ENCODE measurements around the gene TEDC1.

Gene TEDC1

DNA sequence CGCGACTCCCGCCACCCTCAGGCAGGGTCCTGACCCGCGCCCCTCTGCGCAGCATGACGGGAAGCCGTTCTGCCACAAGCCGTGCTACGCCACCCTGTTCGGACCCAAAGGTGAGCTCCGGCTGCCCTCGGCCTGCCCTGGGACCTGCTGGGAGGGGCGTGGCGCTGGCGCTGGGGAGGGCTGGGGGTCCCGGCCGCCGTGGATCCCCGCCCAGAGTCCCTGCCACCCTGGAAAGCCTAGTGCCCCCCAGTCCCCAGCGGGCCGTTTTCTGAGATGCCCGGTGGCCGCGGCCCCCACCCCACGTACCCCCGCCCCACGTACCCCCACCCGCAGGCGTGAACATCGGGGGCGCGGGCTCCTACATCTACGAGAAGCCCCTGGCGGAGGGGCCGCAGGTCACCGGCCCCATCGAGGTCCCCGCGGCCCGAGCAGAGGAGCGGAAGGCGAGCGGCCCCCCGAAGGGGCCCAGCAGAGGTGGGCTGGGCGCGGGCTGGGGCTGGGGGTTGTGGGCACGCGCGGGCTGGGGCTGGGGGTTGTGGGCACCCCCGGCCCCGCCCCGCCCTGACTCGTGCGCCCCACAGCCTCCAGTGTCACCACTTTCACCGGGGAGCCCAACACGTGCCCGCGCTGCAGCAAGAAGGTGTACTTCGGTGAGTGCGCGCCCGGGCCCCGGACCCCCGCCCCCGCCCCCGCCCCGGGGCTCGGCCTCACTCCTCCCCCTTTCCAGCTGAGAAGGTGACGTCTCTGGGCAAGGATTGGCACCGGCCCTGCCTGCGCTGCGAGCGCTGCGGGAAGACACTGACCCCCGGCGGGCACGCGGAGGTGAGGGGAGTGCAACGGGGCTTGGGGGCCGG, 12.4 kb upstream of the TEDC1 start:
- Histone ChIP-seq H2AFZ (ENCODE audit: low read length) (no peak overlapping the region), H3K27ac (ENCODE audit: low read length) (no peak overlapping the region), H3K79me2 (ENCODE audit: low read length) (no peaks in the 10 kb centered on the region), H4K20me1 (ENCODE audit: insufficient read depth, low read length) (no peaks in the 10 kb centered on the region), H3F3A (ENCODE audit: insufficient read depth, low read length) (no peaks in the 10 kb centered on the region), H3K4me3 (ENCODE audit: low read length) (no peak overlapping the region), H3K9me2 (replicated peaks; ENCODE audit: insufficient read depth, low read length) (no peaks in the 10 kb centered on the region), H3K27me3 (replicated peaks; ENCODE audit: insufficient read depth, low read length) (peaks cover 43% of the 10 kb centered on the region), H3K9me3 (replicated peaks; ENCODE audit: insufficient read depth, low read length) (no peaks in the 10 kb centered on the region), H3K4me2 (ENCODE audit: low read depth, low read length) (no peak overlapping the region), H3K4me1 (ENCODE audit: low read length) (peaks cover 6% of the 10 kb centered on the region; the same call in 1 of the 2 replicates), H3K9ac (ENCODE audit: low read length) (no peak overlapping the region), H3K36me3 (replicated peaks; ENCODE audit: insufficient read depth, low read length) (no peaks in the 10 kb centered on the region)
- TF ChIP-seq, protein P1, sequence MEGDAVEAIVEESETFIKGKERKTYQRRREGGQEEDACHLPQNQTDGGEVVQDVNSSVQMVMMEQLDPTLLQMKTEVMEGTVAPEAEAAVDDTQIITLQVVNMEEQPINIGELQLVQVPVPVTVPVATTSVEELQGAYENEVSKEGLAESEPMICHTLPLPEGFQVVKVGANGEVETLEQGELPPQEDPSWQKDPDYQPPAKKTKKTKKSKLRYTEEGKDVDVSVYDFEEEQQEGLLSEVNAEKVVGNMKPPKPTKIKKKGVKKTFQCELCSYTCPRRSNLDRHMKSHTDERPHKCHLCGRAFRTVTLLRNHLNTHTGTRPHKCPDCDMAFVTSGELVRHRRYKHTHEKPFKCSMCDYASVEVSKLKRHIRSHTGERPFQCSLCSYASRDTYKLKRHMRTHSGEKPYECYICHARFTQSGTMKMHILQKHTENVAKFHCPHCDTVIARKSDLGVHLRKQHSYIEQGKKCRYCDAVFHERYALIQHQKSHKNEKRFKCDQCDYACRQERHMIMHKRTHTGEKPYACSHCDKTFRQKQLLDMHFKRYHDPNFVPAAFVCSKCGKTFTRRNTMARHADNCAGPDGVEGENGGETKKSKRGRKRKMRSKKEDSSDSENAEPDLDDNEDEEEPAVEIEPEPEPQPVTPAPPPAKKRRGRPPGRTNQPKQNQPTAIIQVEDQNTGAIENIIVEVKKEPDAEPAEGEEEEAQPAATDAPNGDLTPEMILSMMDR (IDR thresholded peaks at IDR 0.05; ENCODE audit: low read length) = no peak
- TF ChIP-seq EZH2 (optimal IDR thresholded peaks at IDR 0.05; ENCODE audit: low read depth, low read length) (no peak), EZH2phosphoT487 (IDR thresholded peaks at IDR 0.05; ENCODE audit: low read length) (no peak)
- no peak for DNase-seq

- peaks cover 6% of the 10 kb centered on the region; the same call in 1 of the 2 replicates for H3K4me1 ChIP-seq (ENCODE audit: low read length)
- no peaks in the 10 kb centered on the region for H3K79me2 ChIP-seq (ENCODE audit: low read length)
- H3K9me2 ChIP-seq (replicated peaks; ENCODE audit: insufficient read depth, low read length) = no peaks in the 10 kb centered on the region
- H4K20me1 ChIP-seq (ENCODE audit: insufficient read depth, low read length) = no peaks in the 10 kb centered on the region
- no peak overlapping the region for H3K4me3 ChIP-seq (ENCODE audit: low read length)
- H3K36me3 ChIP-seq (replicated peaks; ENCODE audit: insufficient read depth, low read length) = no peaks in the 10 kb centered on the region
- H3K9me3 ChIP-seq (replicated peaks; ENCODE audit: insufficient read depth, low read length) = no peaks in the 10 kb centered on the region
- H3K27me3 ChIP-seq (replicated peaks; ENCODE audit: insufficient read depth, low read length) = peaks cover 43% of the 10 kb centered on the region
- TF ChIP-seq, protein P1 (IDR thresholded peaks at IDR 0.05; ENCODE audit: low read length) = no peak
- no peak for TF ChIP-seq EZH2 (optimal IDR thresholded peaks at IDR 0.05; ENCODE audit: low read depth, low read length)
- TF ChIP-seq EZH2phosphoT487 (IDR thresholded peaks at IDR 0.05; ENCODE audit: low read length) = no peak
- H3K4me2 ChIP-seq (ENCODE audit: low read depth, low read length) = no peak overlapping the region
- no peak overlapping the region for H2AFZ ChIP-seq (ENCODE audit: low read length)
- DNase-seq = no peak
- H3K27ac ChIP-seq (ENCODE audit: low read length) = no peak overlapping the region
- H3F3A ChIP-seq (ENCODE audit: insufficient read depth, low read length) = no peaks in the 10 kb centered on the region
- no peak overlapping the region for H3K9ac ChIP-seq (ENCODE audit: low read length)
These were observed 11.5 kb upstream of the TEDC1 start for GRCh38 chr14:105479431-105480158.

DNA sequence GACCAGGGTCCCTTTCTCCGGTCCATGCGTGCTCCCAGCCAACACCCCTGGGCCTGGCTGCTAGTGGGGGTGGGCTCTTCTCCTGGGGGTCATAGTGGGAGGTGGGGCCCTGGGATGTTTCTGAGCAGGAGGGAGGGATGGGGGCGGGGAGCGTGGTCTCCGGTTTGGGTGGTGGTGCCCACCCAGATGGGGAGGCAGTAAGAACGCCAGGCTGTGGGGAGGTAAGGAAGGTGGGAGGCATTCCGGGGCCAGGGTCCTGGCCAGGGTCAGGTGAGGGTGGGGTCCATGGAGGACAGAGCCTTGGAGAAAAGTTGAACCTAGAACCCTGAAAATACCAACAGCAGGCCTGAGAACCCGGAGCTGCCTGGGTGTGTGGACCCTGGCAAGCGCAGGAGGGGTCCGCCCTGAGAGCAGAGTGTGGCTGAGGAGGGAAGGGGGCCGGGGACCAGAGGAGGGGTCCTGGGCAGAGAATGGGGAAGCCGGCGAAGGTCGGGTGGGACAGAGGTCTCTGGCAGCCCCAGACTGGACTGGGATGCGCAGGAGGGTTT, 10.8 kb upstream of the TEDC1 start:
- H3K79me2 ChIP-seq (ENCODE audit: low read length) = no peaks in the 10 kb centered on the region
- H3K36me3 ChIP-seq (replicated peaks; ENCODE audit: insufficient read depth, low read length) = no peaks in the 10 kb centered on the region
- H3K4me3 ChIP-seq (ENCODE audit: low read length) = no peak overlapping the region
- no peaks in the 10 kb centered on the region for H3F3A ChIP-seq (ENCODE audit: insufficient read depth, low read length)
- H4K20me1 ChIP-seq (ENCODE audit: insufficient read depth, low read length) = no peaks in the 10 kb centered on the region
- H3K4me2 ChIP-seq (ENCODE audit: low read depth, low read length) = no peak overlapping the region
- DNase-seq = no peak
- H3K27me3 ChIP-seq (replicated peaks; ENCODE audit: insufficient read depth, low read length) = peaks cover 40% of the 10 kb centered on the region
- no peaks in the 10 kb centered on the region for H3K9me3 ChIP-seq (replicated peaks; ENCODE audit: insufficient read depth, low read length)
- TF ChIP-seq, protein P1 (IDR thresholded peaks at IDR 0.05; ENCODE audit: low read length) = no peak
- no peak for TF ChIP-seq EZH2phosphoT487 (IDR thresholded peaks at IDR 0.05; ENCODE audit: low read length)
- no peak for TF ChIP-seq EZH2 (optimal IDR thresholded peaks at IDR 0.05; ENCODE audit: low read depth, low read length)
- H3K9me2 ChIP-seq (replicated peaks; ENCODE audit: insufficient read depth, low read length) = no peaks in the 10 kb centered on the region
- no peak overlapping the region for H3K27ac ChIP-seq (ENCODE audit: low read length)
- H3K4me1 ChIP-seq (ENCODE audit: low read length) = peaks cover 6% of the 10 kb centered on the region; the same call in 1 of the 2 replicates
- no peak overlapping the region for H3K9ac ChIP-seq (ENCODE audit: low read length)
- H2AFZ ChIP-seq (ENCODE audit: low read length) = no peak overlapping the region
